Spleen (tissue), 7 donors: ENCODE results near the gene PDPR.

Source experiments
- CTCF ChIP-seq, 11 experiments: fragments of 200-600 bp in 7 of 11; fragments of 450-650 bp in 4 of 11; sonication (generic) in 4 of 11; IDR thresholded peaks in 8 of 11; conservative IDR thresholded peaks in 3 of 11; 1 replicate in 7 of 11; 2 replicates in 4 of 11; pipeline versions ENCODE4 v1.4.0 to v1.8.0; 2016 to 2021; ENCODE audit warnings: antibody characterized with exemption in 11 of 11, inconsistent platforms in 4 of 11, mild to moderate bottlenecking in 1 of 11
- POLR2A ChIP-seq, 3 donors: fragments of 450-650 bp; IDR thresholded peaks; one replicate each; pipeline ENCODE4 v1.5.1; 2017; ENCODE audit warnings: antibody characterized with exemption in 3 of 3, mild to moderate bottlenecking in 1 of 3
- POLR2AphosphoS5 ChIP-seq, 3 donors: sonication (generic); formaldehyde crosslinking; IDR thresholded peaks; one replicate each; pipeline ENCODE4 v1.5.1; 2017; ENCODE audit warnings: antibody characterized with exemption in 3 of 3
- donor health status: DM: no; HTN: no; CAD: no; lungs with moderate emphysema.
- donor health status: DM: no; HTN: no; CAD: no.
- donor health status: DM: no; HTN: no; CAD: no.

- TF ChIP-seq POLR2A (IDR thresholded peaks at IDR 0.05): no peak
- no peak for TF ChIP-seq CTCF (IDR thresholded peaks at IDR 0.05 in 8 of 11, conservative IDR thresholded peaks at IDR 0.05 in 3 of 11)
- no peak for TF ChIP-seq POLR2AphosphoS5 (IDR thresholded peaks at IDR 0.05)
These were observed 47.9 kb downstream of the PDPR start for GRCh38 chr16:70162041-70162451.
